ENCODE data around the gene ADGRE2. TPM values are rescaled to one million over a fixed set of nuclear protein-coding genes. Genes with fewer than 3 reads are reported as not detected.

The ADGRE2 gene
- total RNA-seq, 2 donors from 2014 or later, result 0.07 TPM

- peaks cover 1% of the 10 kb centered on the region for H3K27me3 Mint-ChIP-seq (ENCODE audit: insufficient read depth)
- H3K36me3 Mint-ChIP-seq (ENCODE audit: low read depth), result no peaks in the 10 kb centered on the region
- WGBS, 2 experiments (ENCODE audit: insufficient coverage in 1 of 2, insufficient read length in 1 of 2), result 72 to 80% methylated on average over 7 to 9 of the region's 9 CpGs
Measured at GRCh38 chr19:14809272-14810057, 31.1 kb upstream of the ADGRE2 start.

GRCh38 chr19:14804765-14805164 lies 26.4 kb upstream of the ADGRE2 start:
- Histone ChIP-seq H3K27me3 (ENCODE audit: control insufficient read depth, insufficient read depth, low read length, poor library complexity, severe bottlenecking) (no peaks in the 10 kb centered on the region), H3K9ac (ENCODE audit: extremely low read depth, low read length, poor library complexity, severe bottlenecking) (no peak overlapping the region), H3K4me3 (ENCODE audit: low read length) (no peak overlapping the region), H3K9me3 (ENCODE audit: control insufficient read depth, low read length) (peaks cover 77% of the 10 kb centered on the region), H3K27ac (ENCODE audit: low read depth, low read length) (no peak overlapping the region), H3K36me3 (ENCODE audit: control insufficient read depth, insufficient read depth, low read length) (no peaks in the 10 kb centered on the region), H3K4me1 (ENCODE audit: control insufficient read depth, insufficient read depth, low read length) (no peaks in the 10 kb centered on the region)
- no peak for TF ChIP-seq CTCF (conservative IDR thresholded peaks at IDR 0.05)
- WGBS, 2 experiments (ENCODE audit: insufficient coverage in 1 of 2, insufficient read length in 1 of 2), result 72 to 85% methylated on average over 2 to 3 of the region's 3 CpGs
- H3K4me3 Mint-ChIP-seq, result no peak overlapping the region
- no peaks in the 10 kb centered on the region for H3K4me1 Mint-ChIP-seq
- peaks cover 1% of the 10 kb centered on the region for H3K27me3 Mint-ChIP-seq (ENCODE audit: insufficient read depth)
- no peak for DNase-seq
- peaks cover 76% of the 10 kb centered on the region for H3K9me3 Mint-ChIP-seq
- no peak overlapping the region for H3K27ac Mint-ChIP-seq
- H3K36me3 Mint-ChIP-seq (ENCODE audit: low read depth), result no peaks in the 10 kb centered on the region

More at GRCh38 chr19:14809272-14810057, 31.1 kb upstream of the ADGRE2 start:
- Mint-ChIP-seq H3K4me1 (no peaks in the 10 kb centered on the region), H3K27ac (no peak overlapping the region), H3K4me3 (no peak overlapping the region), H3K9me3 (peaks cover 82% of the 10 kb centered on the region)
- TF ChIP-seq CTCF (conservative IDR thresholded peaks at IDR 0.05), result no peak
- Histone ChIP-seq H3K27ac (ENCODE audit: low read depth, low read length) (no peak overlapping the region), H3K36me3 (ENCODE audit: control insufficient read depth, insufficient read depth, low read length) (no peaks in the 10 kb centered on the region), H3K4me3 (ENCODE audit: low read length) (no peak overlapping the region), H3K9ac (ENCODE audit: extremely low read depth, low read length, poor library complexity, severe bottlenecking) (no peak overlapping the region), H3K4me1 (ENCODE audit: control insufficient read depth, insufficient read depth, low read length) (no peaks in the 10 kb centered on the region), H3K9me3 (ENCODE audit: control insufficient read depth, low read length) (peaks cover 64% of the 10 kb centered on the region), H3K27me3 (ENCODE audit: control insufficient read depth, insufficient read depth, low read length, poor library complexity, severe bottlenecking) (no peaks in the 10 kb centered on the region)
- DNase-seq, result no peak

GRCh38 chr19:14798760-14799159 lies 20.4 kb upstream of the ADGRE2 start:
- peaks cover 76% of the 10 kb centered on the region for H3K9me3 ChIP-seq (ENCODE audit: control insufficient read depth, low read length)

More at GRCh38 chr19:14798760-14799159, 20.4 kb upstream of the ADGRE2 start:
- Mint-ChIP-seq H3K4me3 (no peak overlapping the region), H3K27me3 (ENCODE audit: insufficient read depth) (no peaks in the 10 kb centered on the region), H3K27ac (no peak overlapping the region), H3K9me3 (peaks cover 74% of the 10 kb centered on the region), H3K4me1 (no peaks in the 10 kb centered on the region), H3K36me3 (ENCODE audit: low read depth) (no peaks in the 10 kb centered on the region)
- no peak overlapping the region for H3K4me3 ChIP-seq (ENCODE audit: low read length)
- DNase-seq, result no peak
- no peaks in the 10 kb centered on the region for H3K4me1 ChIP-seq (ENCODE audit: control insufficient read depth, insufficient read depth, low read length)
- WGBS, 2 experiments (ENCODE audit: insufficient coverage in 1 of 2, insufficient read length in 1 of 2), result 71 to 92% methylated on average over 2 to 4 of the region's 5 CpGs
- TF ChIP-seq CTCF (conservative IDR thresholded peaks at IDR 0.05), result no peak
- no peak overlapping the region for H3K9ac ChIP-seq (ENCODE audit: extremely low read depth, low read length, poor library complexity, severe bottlenecking)
- no peaks in the 10 kb centered on the region for H3K36me3 ChIP-seq (ENCODE audit: control insufficient read depth, insufficient read depth, low read length)
- no peaks in the 10 kb centered on the region for H3K27me3 ChIP-seq (ENCODE audit: control insufficient read depth, insufficient read depth, low read length, poor library complexity, severe bottlenecking)
- no peak overlapping the region for H3K27ac ChIP-seq (ENCODE audit: low read depth, low read length)

Measured in endodermal cell (in vitro differentiated cells).